Measurements from ENCODE around the gene LOXL1.

DNA sequence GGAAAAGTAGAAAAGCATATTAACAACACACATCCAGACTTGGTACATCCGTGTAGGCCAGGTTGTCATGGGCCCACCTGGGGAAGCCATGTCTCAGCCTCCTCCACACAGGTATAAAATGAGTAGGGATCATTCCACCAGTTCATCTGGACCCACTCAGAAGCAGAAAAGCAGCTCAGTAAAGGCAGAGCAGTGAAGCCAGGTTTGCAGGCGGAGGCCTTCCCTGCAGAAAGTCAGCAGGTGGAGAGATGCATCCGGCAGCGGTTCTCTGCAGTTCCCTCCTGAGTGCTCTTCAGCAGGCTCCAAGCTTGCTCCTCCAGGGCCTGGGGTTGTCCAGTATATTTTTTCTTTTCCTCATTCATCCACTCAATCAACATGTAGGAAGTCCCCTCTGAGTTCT, 22.1 kb downstream of the LOXL1 start:
- TF ChIP-seq, protein P1, sequence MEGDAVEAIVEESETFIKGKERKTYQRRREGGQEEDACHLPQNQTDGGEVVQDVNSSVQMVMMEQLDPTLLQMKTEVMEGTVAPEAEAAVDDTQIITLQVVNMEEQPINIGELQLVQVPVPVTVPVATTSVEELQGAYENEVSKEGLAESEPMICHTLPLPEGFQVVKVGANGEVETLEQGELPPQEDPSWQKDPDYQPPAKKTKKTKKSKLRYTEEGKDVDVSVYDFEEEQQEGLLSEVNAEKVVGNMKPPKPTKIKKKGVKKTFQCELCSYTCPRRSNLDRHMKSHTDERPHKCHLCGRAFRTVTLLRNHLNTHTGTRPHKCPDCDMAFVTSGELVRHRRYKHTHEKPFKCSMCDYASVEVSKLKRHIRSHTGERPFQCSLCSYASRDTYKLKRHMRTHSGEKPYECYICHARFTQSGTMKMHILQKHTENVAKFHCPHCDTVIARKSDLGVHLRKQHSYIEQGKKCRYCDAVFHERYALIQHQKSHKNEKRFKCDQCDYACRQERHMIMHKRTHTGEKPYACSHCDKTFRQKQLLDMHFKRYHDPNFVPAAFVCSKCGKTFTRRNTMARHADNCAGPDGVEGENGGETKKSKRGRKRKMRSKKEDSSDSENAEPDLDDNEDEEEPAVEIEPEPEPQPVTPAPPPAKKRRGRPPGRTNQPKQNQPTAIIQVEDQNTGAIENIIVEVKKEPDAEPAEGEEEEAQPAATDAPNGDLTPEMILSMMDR (IDR thresholded peaks at IDR 0.05; ENCODE audit: poor library complexity) = no peak
- TF ChIP-seq EZH2 (IDR thresholded peaks at IDR 0.05; ENCODE audit: borderline replicate concordance) = no peak
- no peak for TF ChIP-seq EZH2phosphoT487 (IDR thresholded peaks at IDR 0.05; ENCODE audit: low read depth, severe bottlenecking, unreplicated experiment)

Data from hepatocyte (in vitro differentiated cells).